ENCODE data around the gene PNPLA7.
"Not testable (repeated sequence)": the region's sequence is repeated elsewhere in the genome, so short reads cannot be mapped to it uniquely, and the experiment has no call there.

The PNPLA7 gene

DNA sequence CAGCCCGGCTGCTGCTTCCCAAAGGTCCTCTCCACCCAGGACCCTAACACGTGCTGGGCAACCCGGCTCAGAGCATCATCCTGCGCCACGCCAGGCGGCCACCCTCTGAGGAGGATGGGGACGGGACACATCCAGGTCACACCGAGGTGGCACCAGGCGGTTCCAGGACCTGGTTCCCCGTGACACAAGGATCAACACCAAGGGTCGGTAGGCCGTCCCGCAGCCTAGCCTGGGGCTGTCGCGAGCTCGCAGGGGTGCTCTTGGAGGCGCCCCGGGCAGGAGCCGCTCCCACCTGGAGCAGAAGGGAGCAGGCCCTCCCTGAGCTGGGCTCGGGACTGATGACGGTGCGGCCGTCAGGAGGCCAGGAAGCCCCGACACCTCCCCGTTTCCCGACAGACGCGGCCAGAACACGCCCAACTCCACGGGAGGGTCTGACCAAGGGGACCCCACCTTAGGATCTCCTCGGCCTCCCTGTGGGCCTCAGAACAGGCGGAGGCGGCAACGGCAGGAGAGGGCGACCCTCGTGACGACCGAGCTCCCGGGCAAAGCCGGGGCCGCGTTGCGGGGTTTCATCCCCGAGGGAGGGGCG is 133.5 kb downstream of the PNPLA7 start:
- no peak for DNase-seq (ENCODE audit: low spot score)

DNA sequence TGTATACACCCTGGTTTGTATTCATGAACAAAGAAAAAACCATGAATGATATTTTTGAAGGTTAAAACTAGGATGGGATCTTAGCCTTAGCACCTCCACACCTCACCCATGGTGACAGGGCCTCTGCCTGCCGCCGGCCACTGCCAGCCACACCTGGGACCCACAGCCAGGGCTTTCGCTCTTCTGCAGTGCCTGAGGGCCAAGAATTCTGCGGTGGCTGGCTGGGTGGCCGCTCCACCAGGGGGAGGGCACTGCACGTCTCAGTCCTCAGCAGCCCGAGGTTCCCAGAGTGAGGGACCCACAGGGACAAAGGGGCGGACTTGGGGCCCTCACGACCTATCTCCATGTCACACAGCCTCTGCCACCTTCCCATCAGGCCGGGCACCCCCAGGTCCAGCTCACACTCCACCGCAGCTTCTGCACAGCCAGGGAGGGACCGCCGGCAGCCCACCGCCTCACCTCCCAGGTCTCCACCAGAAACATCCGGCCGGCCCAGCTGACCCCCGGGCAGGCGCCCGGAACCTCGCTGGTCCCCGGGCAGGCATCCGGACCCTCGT is 134.1 kb downstream of the PNPLA7 start:
- no peak for DNase-seq (ENCODE audit: low spot score)

DNA sequence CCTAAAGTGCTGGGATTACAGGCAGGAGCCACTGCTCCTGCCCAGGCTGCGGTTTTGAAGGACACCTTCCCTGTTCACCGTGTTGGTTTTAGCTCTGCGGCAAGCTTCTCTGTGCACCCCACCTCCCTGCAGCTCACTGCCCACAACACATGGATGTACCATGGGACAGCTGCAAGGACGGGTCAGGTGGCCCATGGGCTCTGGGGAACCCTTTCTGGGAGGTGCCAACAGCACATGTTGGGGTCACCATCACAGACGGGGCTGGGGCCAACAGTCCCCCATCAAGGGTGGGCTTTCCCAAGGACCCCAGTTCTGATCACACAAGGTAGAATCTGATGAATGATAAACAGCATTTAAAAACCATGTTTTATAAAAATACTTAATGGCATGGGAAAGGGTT is 134.8 kb downstream of the PNPLA7 start:
- DNase-seq (ENCODE audit: low spot score) = no peak

GRCh38 chr9:137412431-137412830 is 137.8 kb downstream of the PNPLA7 start:
- no peak for DNase-seq (ENCODE audit: low spot score)

DNA sequence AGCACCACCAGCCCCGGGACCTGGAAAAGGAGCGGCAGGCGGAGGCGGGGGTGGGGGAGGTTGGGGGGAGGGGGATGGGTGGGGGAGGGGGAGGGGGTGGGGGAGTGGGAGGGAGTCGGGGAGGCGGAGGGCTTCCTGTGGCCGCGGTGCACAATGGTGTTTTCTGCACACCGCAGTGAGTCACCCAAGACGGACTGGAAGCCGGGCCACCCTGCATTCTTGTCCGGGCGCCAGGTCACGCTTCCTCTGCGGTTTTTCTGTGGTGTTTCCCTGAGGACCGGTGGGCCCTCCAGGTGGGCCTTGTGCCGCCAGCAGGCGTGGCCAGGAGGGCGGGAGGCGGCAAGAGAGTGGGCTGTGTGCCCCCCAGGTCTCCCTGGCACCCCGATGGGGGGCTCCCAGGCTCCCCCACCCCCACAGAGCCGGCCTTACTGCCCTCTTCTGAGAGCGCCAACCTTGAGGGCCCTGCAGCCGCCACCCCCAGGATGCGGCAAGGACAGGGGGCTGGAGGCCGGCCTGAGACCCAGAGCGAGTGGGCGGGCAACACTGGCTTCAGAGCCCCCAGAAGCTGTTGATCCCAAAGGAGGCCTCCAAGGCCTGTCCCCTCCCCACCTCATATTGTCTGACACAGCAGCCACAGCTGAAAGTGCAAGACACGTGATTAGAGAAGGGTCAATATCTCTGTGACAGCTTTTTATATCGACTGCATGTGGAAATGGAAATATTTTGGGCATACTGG is 138.4 kb downstream of the PNPLA7 start:
- peak; percentile 94 for DNase-seq (ENCODE audit: low spot score)

GRCh38 chr9:137411260-137411644 is 138.9 kb downstream of the PNPLA7 start:
- DNase-seq (ENCODE audit: low spot score) = no peak

DNA sequence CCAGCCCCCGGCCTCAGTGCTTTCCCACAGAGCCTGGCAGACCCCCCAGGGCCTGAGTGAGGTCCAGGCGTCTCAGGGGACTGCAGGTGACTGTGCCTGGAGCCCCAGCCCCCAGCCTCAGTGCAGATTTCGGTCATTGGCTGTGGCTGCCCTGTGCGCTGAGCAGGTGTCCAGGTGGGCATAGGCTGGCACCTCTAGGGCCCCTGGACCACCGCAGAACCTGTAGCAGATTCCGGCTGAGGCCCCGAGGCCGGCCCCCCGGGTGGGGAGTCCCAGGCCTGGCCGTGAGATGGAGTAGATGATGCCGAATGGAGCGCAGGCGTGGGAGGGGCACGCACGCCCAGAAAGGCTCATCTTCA is 139.3 kb downstream of the PNPLA7 start:
- no peak for DNase-seq (ENCODE audit: low spot score)

DNA sequence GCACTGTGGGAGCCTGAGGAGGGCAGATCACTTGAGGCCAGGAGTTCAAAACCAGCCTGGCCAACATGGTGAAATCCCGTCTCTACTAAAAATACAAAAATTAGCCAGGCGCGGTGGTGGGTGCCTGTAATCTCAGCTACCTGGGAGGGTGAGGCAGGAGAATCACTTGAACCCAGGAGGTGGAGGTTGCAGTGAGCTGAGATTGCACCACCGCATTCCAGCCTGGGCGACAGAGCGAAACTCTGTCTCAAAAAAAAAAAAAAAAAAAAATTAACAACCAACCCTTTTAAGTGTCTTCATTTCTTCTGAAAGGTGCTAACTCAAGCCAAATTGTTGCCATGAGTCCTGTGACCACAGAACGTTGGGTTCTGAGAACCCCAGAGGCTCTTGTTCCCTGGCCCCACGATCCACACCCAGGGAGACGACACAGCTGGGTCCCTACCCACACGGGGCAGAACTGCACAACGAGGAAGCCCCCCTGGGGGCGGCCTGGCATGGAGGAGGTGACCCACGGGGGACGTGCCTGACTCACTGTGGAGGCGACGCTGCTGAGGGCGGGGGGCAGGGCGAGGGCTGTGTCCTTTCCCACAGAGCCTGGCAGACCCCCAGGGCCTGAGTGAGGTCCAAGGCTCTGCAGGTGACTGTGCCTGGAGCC is 139.8 kb downstream of the PNPLA7 start:
- DNase-seq (ENCODE audit: low spot score) = not testable (repeated sequence)

Data from kidney capillary endothelial cell (primary cell).